Central memory CD4-positive, alpha-beta T cell (primary cell): ENCODE results near the gene SLC17A2.
A peak's percentile ranks its signal among the peaks of the same experiment; 100 is the strongest.
"Not testable (repeated sequence)": the region's sequence is repeated elsewhere in the genome, so short reads cannot be mapped to it uniquely, and the experiment has no call there.

ENCODE experiments used
- DNase-seq: peaks from one replicate; pipeline ENCODE4 v3.0.0; 2022

SLC17A2 gene

GRCh38 chr6:25951296-25952032, 21.0 kb upstream of the SLC17A2 start:
- no peak for DNase-seq

- DNase-seq, result no peak
Observed at GRCh38 chr6:25950297-25950696, 19.8 kb upstream of the SLC17A2 start.

- DNase-seq, result no peak
Observed at GRCh38 chr6:25949695-25950094, 19.2 kb upstream of the SLC17A2 start.

GRCh38 chr6:25947492-25947891, 17.0 kb upstream of the SLC17A2 start:
- not testable (repeated sequence) for DNase-seq

GRCh38 chr6:25946631-25947030, 16.1 kb upstream of the SLC17A2 start:
- peak; percentile 22 for DNase-seq

GRCh38 chr6:25945738-25946137, 15.2 kb upstream of the SLC17A2 start:
- DNase-seq, result not testable (repeated sequence)

- no peak for DNase-seq
Observed at GRCh38 chr6:25944688-25945574, 14.4 kb upstream of the SLC17A2 start.

GRCh38 chr6:25943887-25944286, 13.4 kb upstream of the SLC17A2 start:
- no peak for DNase-seq

GRCh38 chr6:25942561-25943147, 12.2 kb upstream of the SLC17A2 start:
- peak; percentile 28 for DNase-seq

GRCh38 chr6:25939593-25939992, 9.1 kb upstream of the SLC17A2 start:
- no peak for DNase-seq

- DNase-seq, result no peak
Observed at GRCh38 chr6:25935953-25936352, 5.5 kb upstream of the SLC17A2 start.

- DNase-seq, result no peak
Observed at GRCh38 chr6:25934735-25935313, 4.3 kb upstream of the SLC17A2 start.

GRCh38 chr6:25934156-25934555, 3.7 kb upstream of the SLC17A2 start:
- no peak for DNase-seq

GRCh38 chr6:25931411-25931709, 869 bp upstream of the SLC17A2 start:
- DNase-seq, result no peak

- DNase-seq, result not testable (repeated sequence)
Observed at GRCh38 chr6:25929785-25930184, 706 bp downstream of the SLC17A2 start.

- DNase-seq, result no peak
Observed at GRCh38 chr6:25928562-25929324, 1.7 kb downstream of the SLC17A2 start.

GRCh38 chr6:25927756-25928216, 2.7 kb downstream of the SLC17A2 start:
- DNase-seq, result no peak

GRCh38 chr6:25927178-25927577, 3.3 kb downstream of the SLC17A2 start:
- no peak for DNase-seq

GRCh38 chr6:25925876-25926275, 4.6 kb downstream of the SLC17A2 start:
- DNase-seq, result no peak

GRCh38 chr6:25922301-25922700, 8.2 kb downstream of the SLC17A2 start:
- DNase-seq, result no peak

- DNase-seq, result no peak
Observed at GRCh38 chr6:25921525-25922203, 8.8 kb downstream of the SLC17A2 start.

GRCh38 chr6:25919657-25920056, 10.8 kb downstream of the SLC17A2 start:
- no peak for DNase-seq
